Esophagus squamous epithelium (tissue), 4 donors: ENCODE data around the gene NUTM2E.
"Not testable (repeated sequence)": the region's sequence is repeated elsewhere in the genome, so short reads cannot be mapped to it uniquely, and the experiment has no call there.

Source experiments
- CTCF ChIP-seq, 6 experiments: fragments of 450-650 bp in 4 of 6; fragments of 200-600 bp in 2 of 6; sonication (generic) in 2 of 6; IDR thresholded peaks; one replicate each; pipeline ENCODE4 v1.5.1; 2016 to 2019; ENCODE audit warnings: antibody characterized with exemption in 6 of 6, mild to moderate bottlenecking in 4 of 6, moderate library complexity in 4 of 6
- POLR2A ChIP-seq, 4 donors: fragments of 450-650 bp; IDR thresholded peaks; one replicate each; pipeline ENCODE4 v1.6.1; 2017; ENCODE audit warnings: antibody characterized with exemption in 4 of 4, mild to moderate bottlenecking in 4 of 4, moderate library complexity in 3 of 4

- not testable (repeated sequence) for TF ChIP-seq CTCF, POLR2A (IDR thresholded peaks at IDR 0.05)
These were observed 7.3 kb downstream of the NUTM2E start for GRCh38 chr10:79833833-79834232.
